PC-3 (cell line): Measurements from ENCODE around the gene LRRC8A. TPM values are rescaled to one million over a fixed set of nuclear protein-coding genes. Genes with fewer than 3 reads are reported as not detected.
"Not testable (repeated sequence)": the region's sequence is repeated elsewhere in the genome, so short reads cannot be mapped to it uniquely, and the experiment has no call there.

Experiments used
- ATAC-seq: fragments of 200-7000 bp; cut with Tn5 transposase; 2 replicates; pipeline ENCODE4 v1.9.1; 2020; ENCODE audit warnings: mild to moderate bottlenecking, moderate library complexity
- BruUV-seq: library from RNA; stranded (reverse); fragments of 400-500 nt; replicated peaks from 2 replicates; lab custom pipeline; 2021; lab: Mats Ljungman, UMichigan
- CTCF ChIA-PET: fragments of 300-600 bp; sonication (Branson Sonifier 250); formaldehyde crosslinking; loops from one replicate; lab custom pipeline; 2022; ENCODE audit warnings: antibody characterized with exemption; lab: Charles Lee
- POLR2A ChIA-PET: fragments of 300-600 bp; sonication (Branson Sonifier 250); formaldehyde crosslinking; loops from one replicate; lab custom pipeline; 2022; ENCODE audit warnings: antibody characterized with exemption; ENCODE audit not compliant: unreplicated experiment; lab: Charles Lee
- DNase-seq: peaks from one replicate; pipeline ENCODE4 v3.0.0-alpha.2; 2015
- H2AFZ ChIP-seq: fragments of 300-600 bp; sonication (generic); 2 replicates; pipeline ENCODE4 v1.6.0; 2016; ENCODE audit warnings: antibody characterized with exemption, low read length
- H3F3A ChIP-seq: fragments of 300-600 bp; sonication (generic); one replicate; pipeline ENCODE4 v1.6.0; 2017; ENCODE audit warnings: antibody characterized with exemption, low read length, control low read depth, mild to moderate bottlenecking; ENCODE audit not compliant: unreplicated experiment
- H3K27ac ChIP-seq: fragments of 300-600 bp; sonication (generic); 2 replicates; pipeline ENCODE4 v1.5.1; 2016; ENCODE audit warnings: mild to moderate bottlenecking, low read length
- H3K27me3 ChIP-seq: fragments of 300-600 bp; sonication (generic); 2 replicates; pipeline ENCODE4 v1.6.1; 2016; ENCODE audit warnings: low read length, mixed read lengths
- H3K36me3 ChIP-seq: fragments of 300-600 bp; sonication (generic); 2 replicates; pipeline ENCODE4 v1.6.1; 2016; ENCODE audit warnings: low read depth, mixed run types, low read length, mixed read lengths
- H3K4me1 ChIP-seq: fragments of 300-600 bp; sonication (generic); 2 replicates; pipeline ENCODE4 v1.5.1; 2016; ENCODE audit warnings: low read length; ENCODE audit not compliant: insufficient read depth
- H3K4me2 ChIP-seq: fragments of 300-600 bp; sonication (generic); 2 replicates; pipeline ENCODE4 v1.6.0; 2016; ENCODE audit warnings: low read length
- H3K4me3 ChIP-seq: fragments of 300-600 bp; sonication (generic); 2 replicates; pipeline ENCODE4 v1.5.1; 2016; ENCODE audit warnings: mild to moderate bottlenecking, low read length, mixed read lengths
- H3K79me2 ChIP-seq: fragments of 300-600 bp; sonication (generic); 2 replicates; pipeline ENCODE4 v1.6.1; 2017; ENCODE audit warnings: low read length, mixed read lengths
- H3K9ac ChIP-seq: fragments of 300-600 bp; sonication (generic); 2 replicates; pipeline ENCODE4 v1.6.0; 2016; ENCODE audit warnings: mild to moderate bottlenecking, low read length
- H3K9me2 ChIP-seq: fragments of 300-600 bp; sonication (generic); replicated peaks from 2 replicates; pipeline ENCODE4 v1.6.1; 2016; ENCODE audit warnings: mixed run types, low read length, mixed read lengths
- H3K9me3 ChIP-seq: fragments of 300-600 bp; sonication (generic); 2 replicates; pipeline ENCODE4 v1.6.1; 2016; ENCODE audit warnings: low read length, mixed read lengths
- H4K20me1 ChIP-seq: fragments of 300-600 bp; sonication (generic); 2 replicates; pipeline ENCODE4 v1.6.1; 2016; ENCODE audit warnings: low read length, mixed read lengths
- intact Hi-C: fragments of 100-400 bp; cut with micrococcal nuclease; formaldehyde crosslinking; loops from 2 replicates; pipeline ENCODE4 v1.9.0; 2023
- total RNA-seq: library from RNA; depleted of rRNA; stranded (reverse); fragments of >200 nt; gene quantifications from 2 replicates; pipeline ENCODE4 v1.2.3, GENCODE V29; 2014
- TF ChIP-seq, protein P1 (sequence below): fragments of 300-600 bp; sonication (generic); conservative IDR thresholded peaks from 2 replicates; pipeline ENCODE4 v1.5.1; 2017; ENCODE audit warnings: antibody characterized with exemption, low read depth, mild to moderate bottlenecking, low read length

The LRRC8A gene
- total RNA-seq, 1 experiment from 2014 or later: 65.5 TPM

DNA sequence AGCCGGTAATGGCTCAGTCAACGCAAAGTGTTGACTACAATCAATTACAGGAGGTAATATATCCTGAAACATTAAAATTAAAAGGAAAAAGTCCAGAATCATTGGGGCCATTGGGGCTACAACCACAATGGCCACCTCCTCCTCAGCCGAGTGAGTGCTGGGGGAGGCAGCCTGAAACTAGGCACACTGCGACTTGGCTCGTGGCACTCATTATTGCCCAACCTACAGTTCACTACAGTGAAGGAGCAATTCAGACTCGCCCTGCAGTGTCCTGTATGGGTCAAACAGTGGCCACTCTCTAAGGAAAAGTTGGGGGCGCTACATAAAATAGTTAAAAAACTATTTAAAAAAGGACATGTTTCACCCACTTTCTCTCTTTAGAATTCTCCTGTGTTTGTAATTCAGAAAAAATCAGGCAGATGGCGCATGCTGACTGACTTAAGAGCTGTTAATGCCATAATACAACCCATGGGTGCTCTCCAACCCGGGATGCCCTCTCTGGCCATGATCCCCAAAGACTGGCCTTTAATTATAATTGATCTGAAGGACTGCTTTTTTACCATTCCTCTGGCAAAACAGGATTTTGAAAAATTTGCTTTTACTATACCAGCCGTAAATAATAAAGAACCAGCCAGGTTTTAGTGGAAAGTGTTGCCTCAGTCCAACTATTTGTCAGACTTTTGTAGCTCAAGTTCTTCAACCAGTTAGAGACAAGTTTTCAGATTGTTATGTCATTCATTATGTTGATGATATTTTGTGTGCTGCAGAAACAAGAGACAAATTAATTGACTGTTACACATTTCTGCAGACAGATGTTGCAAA, 29.9 kb upstream of the LRRC8A start:
- ATAC-seq: peak; percentile 64

DNA sequence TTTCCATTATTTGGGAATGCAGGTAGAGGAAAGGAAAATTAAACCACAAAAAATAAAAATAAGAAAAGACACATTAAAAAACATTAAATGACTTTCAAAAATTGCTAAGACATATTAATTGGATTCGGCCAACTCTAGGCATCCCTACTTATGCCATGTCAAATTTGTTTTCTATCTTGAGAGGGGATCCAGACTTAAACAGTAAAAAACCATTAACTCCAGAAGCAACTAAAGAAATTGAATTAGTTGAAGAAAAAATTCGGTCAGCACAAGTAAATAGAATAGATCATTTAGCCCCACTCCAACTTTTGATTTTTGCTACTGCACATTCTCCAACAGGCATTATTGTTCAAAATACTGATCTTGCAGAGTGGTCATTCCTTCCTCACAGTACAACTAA, 29.3 kb upstream of the LRRC8A start:
- H3K9me3 ChIP-seq, POLR2A ChIA-PET, ATAC-seq, H3K27ac ChIP-seq, BruUV-seq, H3K9me2 ChIP-seq, H3K4me2 ChIP-seq, H3K4me1 ChIP-seq, H3K27me3 ChIP-seq, H2AFZ ChIP-seq, DNase-seq, H3F3A ChIP-seq, H3K36me3 ChIP-seq, H3K4me3 ChIP-seq, H3K9ac ChIP-seq, H4K20me1 ChIP-seq, H3K79me2 ChIP-seq: not testable (repeated sequence)
- intact Hi-C loops: loop anchor here (1.0 to 2.0 kb wide), 2 partner anchors 40 to 76 kb away; no protein-coding TSS in a partner anchor
- CTCF ChIA-PET: interaction anchor here (0.6 kb wide), 2 partner anchors 28 to 436 kb away, joined by 3 to 4 read pairs; no protein-coding TSS in a partner anchor

More for the DNA sequence above, 29.9 kb upstream of the LRRC8A start:
- DNase-seq: peak; percentile 65
- H2AFZ ChIP-seq, H3K27ac ChIP-seq, H3K4me1 ChIP-seq, H3K9ac ChIP-seq, H4K20me1 ChIP-seq, H3K4me2 ChIP-seq, H3K79me2 ChIP-seq, BruUV-seq, H3K27me3 ChIP-seq, H3K9me3 ChIP-seq, H3F3A ChIP-seq, H3K4me3 ChIP-seq, H3K9me2 ChIP-seq, H3K36me3 ChIP-seq: not testable (repeated sequence)
- intact Hi-C loops: loop anchor here (1.0 to 2.0 kb wide), 2 partner anchors 41 to 76 kb away; no protein-coding TSS in a partner anchor
- TF ChIP-seq, protein P1, sequence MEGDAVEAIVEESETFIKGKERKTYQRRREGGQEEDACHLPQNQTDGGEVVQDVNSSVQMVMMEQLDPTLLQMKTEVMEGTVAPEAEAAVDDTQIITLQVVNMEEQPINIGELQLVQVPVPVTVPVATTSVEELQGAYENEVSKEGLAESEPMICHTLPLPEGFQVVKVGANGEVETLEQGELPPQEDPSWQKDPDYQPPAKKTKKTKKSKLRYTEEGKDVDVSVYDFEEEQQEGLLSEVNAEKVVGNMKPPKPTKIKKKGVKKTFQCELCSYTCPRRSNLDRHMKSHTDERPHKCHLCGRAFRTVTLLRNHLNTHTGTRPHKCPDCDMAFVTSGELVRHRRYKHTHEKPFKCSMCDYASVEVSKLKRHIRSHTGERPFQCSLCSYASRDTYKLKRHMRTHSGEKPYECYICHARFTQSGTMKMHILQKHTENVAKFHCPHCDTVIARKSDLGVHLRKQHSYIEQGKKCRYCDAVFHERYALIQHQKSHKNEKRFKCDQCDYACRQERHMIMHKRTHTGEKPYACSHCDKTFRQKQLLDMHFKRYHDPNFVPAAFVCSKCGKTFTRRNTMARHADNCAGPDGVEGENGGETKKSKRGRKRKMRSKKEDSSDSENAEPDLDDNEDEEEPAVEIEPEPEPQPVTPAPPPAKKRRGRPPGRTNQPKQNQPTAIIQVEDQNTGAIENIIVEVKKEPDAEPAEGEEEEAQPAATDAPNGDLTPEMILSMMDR: peak; percentile 58
- CTCF ChIA-PET: interaction anchor here (0.6 kb wide), 2 partner anchors 28 to 436 kb away, joined by 3 to 4 read pairs; no protein-coding TSS in a partner anchor
- POLR2A ChIA-PET: interaction anchor here (0.6 kb wide), 1 partner anchor 778 kb away, joined by 3 read pairs; no protein-coding TSS in a partner anchor

DNA sequence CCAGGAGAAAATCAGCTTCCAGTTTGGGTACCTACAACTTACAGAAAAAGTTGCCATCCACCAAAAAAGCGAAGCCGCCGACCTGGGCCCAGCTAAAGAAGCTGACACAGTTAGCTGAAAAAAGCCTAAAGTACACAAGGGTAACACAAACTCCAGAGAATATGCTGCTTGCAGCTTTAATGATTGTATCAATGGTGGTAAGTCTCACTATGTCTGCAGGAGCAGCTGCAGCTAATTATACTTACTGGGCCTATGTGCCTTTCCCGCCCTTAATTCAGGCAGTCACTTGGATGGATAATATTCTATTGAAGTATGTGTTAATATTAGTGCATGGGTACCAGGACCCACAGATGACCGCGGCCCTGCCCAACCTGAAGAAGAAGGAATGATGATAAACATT, 27.5 kb upstream of the LRRC8A start:
- H4K20me1 ChIP-seq, intact Hi-C loops, POLR2A ChIA-PET, H3F3A ChIP-seq, DNase-seq, H3K27ac ChIP-seq, BruUV-seq, H2AFZ ChIP-seq, ATAC-seq, H3K27me3 ChIP-seq, H3K4me2 ChIP-seq, H3K4me3 ChIP-seq, H3K9me2 ChIP-seq, H3K4me1 ChIP-seq, H3K9me3 ChIP-seq, H3K79me2 ChIP-seq, H3K36me3 ChIP-seq, H3K9ac ChIP-seq: not testable (repeated sequence)
- CTCF ChIA-PET: interaction anchor here (0.6 kb wide), 1 partner anchor 90 kb away, joined by 3 read pairs; no protein-coding TSS in a partner anchor

DNA sequence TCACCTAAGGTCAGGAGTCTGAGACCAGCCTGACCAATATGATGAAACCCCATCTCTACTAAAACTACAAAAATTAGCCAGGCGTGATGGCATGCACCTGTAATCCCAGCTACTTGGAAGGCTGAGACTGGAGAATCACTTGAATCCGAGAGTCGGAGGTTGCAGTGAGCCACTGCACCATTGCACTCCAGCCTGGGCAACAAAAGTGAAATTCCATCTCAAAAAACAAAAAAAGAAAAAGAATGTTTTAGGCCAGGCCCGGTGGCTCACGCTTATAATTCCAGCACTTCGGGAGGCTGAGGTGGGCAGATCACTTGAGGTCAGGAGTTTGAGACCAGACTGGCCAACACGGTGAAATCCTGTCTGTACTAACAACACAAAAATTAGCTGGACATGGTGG, 23.5 kb upstream of the LRRC8A start:
- H4K20me1 ChIP-seq, H3K4me3 ChIP-seq, H3K79me2 ChIP-seq, H3K9ac ChIP-seq, CTCF ChIA-PET, H3K4me2 ChIP-seq, intact Hi-C loops, DNase-seq, ATAC-seq, POLR2A ChIA-PET, H2AFZ ChIP-seq, H3K9me2 ChIP-seq, H3F3A ChIP-seq, H3K27me3 ChIP-seq, H3K9me3 ChIP-seq, H3K4me1 ChIP-seq, H3K36me3 ChIP-seq, H3K27ac ChIP-seq, BruUV-seq: not testable (repeated sequence)
